GM12874 (cell line): ENCODE measurements around the gene GPS1.

Experiments used
- TF ChIP-seq, protein P1 (sequence below): IDR thresholded peaks from 2 replicates; pipeline ENCODE4 v1.5.1; 2011; ENCODE audit warnings: low read depth, mild to moderate bottlenecking, control low read depth, low read length, moderate library complexity; ENCODE audit not compliant: insufficient read depth

The GPS1 gene

DNA sequence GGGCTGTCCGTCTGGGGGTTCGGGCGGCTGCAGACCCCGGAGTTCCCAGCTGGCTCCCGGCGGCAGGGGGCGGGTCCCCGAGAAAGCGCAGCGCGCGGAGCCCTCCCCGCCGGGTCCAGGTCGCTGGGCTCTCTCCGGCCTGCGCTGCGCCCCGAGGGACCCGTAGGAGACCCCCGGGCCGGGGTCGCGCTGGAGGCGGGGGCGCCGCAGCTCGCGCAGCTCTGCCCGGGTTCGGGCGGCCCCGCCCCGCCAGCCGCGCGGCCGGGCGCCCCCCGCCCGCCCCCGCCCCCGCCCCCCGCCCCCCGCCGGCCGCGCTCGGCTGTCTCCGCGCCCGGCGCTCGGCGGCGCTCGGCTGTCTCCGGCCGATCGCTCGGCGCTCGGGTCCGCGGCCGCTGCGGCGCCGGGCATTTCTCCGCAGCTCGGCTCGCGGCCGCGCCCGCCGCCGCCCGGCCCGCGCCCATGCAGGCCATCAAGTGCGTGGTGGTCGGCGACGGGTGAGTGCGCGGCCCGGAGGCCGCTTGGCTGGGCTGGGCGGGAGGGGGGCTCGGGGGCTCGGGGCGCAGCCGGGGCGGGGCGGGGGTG, 20.3 kb upstream of the GPS1 start, which contains the start of gene RAC3:
RAC3 (plus strand) TSS at position 376 of the 582 bp plus-strand sequence; CDS start at position 460, 84 bp downstream.
- TF ChIP-seq, protein P1, sequence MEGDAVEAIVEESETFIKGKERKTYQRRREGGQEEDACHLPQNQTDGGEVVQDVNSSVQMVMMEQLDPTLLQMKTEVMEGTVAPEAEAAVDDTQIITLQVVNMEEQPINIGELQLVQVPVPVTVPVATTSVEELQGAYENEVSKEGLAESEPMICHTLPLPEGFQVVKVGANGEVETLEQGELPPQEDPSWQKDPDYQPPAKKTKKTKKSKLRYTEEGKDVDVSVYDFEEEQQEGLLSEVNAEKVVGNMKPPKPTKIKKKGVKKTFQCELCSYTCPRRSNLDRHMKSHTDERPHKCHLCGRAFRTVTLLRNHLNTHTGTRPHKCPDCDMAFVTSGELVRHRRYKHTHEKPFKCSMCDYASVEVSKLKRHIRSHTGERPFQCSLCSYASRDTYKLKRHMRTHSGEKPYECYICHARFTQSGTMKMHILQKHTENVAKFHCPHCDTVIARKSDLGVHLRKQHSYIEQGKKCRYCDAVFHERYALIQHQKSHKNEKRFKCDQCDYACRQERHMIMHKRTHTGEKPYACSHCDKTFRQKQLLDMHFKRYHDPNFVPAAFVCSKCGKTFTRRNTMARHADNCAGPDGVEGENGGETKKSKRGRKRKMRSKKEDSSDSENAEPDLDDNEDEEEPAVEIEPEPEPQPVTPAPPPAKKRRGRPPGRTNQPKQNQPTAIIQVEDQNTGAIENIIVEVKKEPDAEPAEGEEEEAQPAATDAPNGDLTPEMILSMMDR = no peak

DNA sequence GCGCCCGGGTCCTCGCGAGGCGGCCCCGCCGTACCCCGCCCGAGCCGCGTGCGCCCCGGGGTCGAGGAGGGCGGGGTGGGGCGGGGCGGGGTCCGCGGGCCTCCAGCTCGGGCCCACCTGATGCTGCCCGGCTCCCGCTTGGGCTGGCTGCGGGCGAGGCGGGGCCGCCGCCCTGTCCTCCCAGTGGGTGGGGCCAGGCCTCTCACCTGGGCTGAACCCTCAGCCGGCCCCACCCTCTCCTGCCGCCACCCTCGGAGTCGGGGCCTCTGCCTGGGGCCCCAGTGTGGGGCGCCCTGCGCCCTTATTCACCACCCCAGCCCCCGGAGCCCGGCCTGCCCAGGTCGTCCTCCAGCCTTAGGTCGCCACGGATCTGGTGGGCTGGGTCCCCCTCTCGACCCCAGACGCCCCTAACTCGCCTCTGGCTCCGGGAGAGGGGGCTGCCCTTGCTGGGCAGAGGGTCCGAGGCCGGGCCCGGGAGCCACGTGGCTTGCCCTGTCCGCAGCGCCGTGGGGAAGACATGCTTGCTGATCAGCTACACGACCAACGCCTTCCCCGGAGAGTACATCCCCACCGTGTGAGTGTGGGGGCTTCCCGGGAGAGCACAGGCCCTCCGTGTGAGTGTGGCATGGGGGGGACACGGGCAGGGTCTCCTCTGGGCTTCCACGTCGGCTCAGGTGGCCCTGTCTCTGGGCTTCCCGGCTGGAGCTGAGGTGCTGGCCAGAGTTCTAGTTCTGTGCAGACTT, 19.6 kb upstream of the GPS1 start:
- TF ChIP-seq, protein P1 = no peak

DNA sequence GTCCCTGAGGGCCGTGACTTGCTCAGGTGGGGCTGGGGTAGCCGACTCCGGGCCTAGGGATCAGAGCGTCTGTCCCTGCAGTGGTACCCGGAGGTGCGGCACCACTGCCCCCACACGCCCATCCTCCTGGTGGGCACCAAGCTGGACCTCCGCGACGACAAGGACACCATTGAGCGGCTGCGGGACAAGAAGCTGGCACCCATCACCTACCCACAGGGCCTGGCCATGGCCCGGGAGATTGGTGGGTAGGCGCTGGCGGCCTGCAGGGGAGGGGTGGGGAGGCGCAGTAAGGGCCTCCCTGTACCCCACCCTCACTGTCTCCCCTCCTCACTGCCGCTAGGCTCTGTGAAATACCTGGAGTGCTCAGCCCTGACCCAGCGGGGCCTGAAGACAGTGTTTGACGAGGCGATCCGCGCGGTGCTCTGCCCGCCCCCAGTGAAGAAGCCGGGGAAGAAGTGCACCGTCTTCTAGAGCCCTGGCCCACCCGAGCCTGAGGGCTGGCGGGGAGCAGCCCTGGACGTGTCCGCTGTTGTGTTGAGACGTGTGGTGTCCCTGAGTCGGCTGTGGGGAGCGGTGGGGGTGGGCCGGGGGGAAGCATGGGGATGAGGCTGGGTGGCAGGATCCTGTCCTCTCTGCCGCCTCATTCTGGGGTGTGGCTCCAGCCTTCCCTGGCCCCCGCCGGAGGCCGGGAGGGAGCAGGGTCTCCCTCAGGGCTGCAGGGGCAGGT, 18.2 kb upstream of the GPS1 start:
- TF ChIP-seq, protein P1 = no peak

DNA sequence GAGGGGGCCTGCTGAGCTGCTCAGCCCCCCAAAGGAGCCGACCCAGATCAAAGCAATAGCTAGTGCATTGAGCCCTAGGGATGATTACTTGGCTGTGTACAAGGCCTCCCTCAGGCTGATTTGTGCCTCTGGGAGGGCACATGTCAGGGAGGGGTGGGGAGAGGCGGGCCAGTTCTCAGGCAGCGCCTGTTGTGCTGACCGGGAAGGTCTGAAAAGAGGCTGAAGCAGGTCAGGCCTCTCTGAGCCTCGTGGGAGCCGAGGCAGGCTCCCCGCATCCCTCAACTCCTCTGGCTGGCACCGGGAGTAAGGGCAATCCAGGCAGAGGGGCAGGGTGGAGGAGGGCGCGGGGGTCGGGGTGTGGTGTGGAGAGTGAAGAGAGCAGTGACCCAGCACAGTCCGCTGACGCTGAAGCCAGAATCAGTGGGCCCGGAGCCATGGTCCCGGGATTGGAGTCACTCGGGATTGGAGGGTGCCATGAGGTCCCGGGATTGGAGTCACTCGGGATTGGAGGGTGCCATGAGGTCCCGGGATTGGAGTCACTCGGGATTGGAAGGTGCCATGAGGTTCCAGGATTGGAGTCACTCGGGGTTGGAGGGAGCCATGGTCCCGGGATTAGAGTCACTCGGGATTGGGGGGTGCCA, 17.2 kb upstream of the GPS1 start:
- TF ChIP-seq, protein P1 = no peak

GRCh38 chr17:82035488-82035887, 16.2 kb upstream of the GPS1 start:
- TF ChIP-seq, protein P1 = no peak

- TF ChIP-seq, protein P1 = no peak
Observed at GRCh38 chr17:82035956-82036633, 15.6 kb upstream of the GPS1 start.
